Neural cell (in vitro differentiated cells): ENCODE data around the gene ATP10D.

Source experiments
- EP300 ChIP-seq: fragments of 450-650 bp; conservative IDR thresholded peaks from 2 replicates; pipeline ENCODE4 v1.6.1; 2014; ENCODE audit warnings: antibody characterized with exemption, mild to moderate bottlenecking, moderate library complexity; ENCODE audit not compliant: poor library complexity, severe bottlenecking
- EZH2 ChIP-seq: fragments of 200-600, 300-800 bp; shearing (Covaris generic), sonication (generic); IDR thresholded peaks from 2 replicates; pipeline ENCODE4 v1.6.1; 2014; ENCODE audit warnings: antibody characterized with exemption, low read length, borderline replicate concordance, mild to moderate bottlenecking; ENCODE audit not compliant: insufficient read depth, poor library complexity, severe bottlenecking
- POLR2AphosphoS5 ChIP-seq: IDR thresholded peaks from 2 replicates; pipeline ENCODE4 v1.6.1; 2012
- RAD21 ChIP-seq: fragments of 450-650 bp; conservative IDR thresholded peaks from 2 replicates; pipeline ENCODE4 v1.6.1; 2014; ENCODE audit warnings: antibody characterized with exemption, mild to moderate bottlenecking, moderate library complexity
- SMC3 ChIP-seq: fragments of 450-650 bp; conservative IDR thresholded peaks from 2 replicates; pipeline ENCODE4 v1.6.1; 2014; ENCODE audit warnings: antibody characterized with exemption, mild to moderate bottlenecking, moderate library complexity; ENCODE audit not compliant: poor library complexity
- TF ChIP-seq, protein P1 (sequence below): fragments of 450-650 bp; IDR thresholded peaks from 2 replicates; pipeline ENCODE4 v1.5.1; 2014; ENCODE audit warnings: antibody characterized with exemption, mild to moderate bottlenecking, moderate library complexity; ENCODE audit not compliant: poor library complexity, severe bottlenecking

GRCh38 chr4:47538111-47538824, 53.2 kb downstream of the ATP10D start:
- TF ChIP-seq, protein P1, sequence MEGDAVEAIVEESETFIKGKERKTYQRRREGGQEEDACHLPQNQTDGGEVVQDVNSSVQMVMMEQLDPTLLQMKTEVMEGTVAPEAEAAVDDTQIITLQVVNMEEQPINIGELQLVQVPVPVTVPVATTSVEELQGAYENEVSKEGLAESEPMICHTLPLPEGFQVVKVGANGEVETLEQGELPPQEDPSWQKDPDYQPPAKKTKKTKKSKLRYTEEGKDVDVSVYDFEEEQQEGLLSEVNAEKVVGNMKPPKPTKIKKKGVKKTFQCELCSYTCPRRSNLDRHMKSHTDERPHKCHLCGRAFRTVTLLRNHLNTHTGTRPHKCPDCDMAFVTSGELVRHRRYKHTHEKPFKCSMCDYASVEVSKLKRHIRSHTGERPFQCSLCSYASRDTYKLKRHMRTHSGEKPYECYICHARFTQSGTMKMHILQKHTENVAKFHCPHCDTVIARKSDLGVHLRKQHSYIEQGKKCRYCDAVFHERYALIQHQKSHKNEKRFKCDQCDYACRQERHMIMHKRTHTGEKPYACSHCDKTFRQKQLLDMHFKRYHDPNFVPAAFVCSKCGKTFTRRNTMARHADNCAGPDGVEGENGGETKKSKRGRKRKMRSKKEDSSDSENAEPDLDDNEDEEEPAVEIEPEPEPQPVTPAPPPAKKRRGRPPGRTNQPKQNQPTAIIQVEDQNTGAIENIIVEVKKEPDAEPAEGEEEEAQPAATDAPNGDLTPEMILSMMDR = no peak
- TF ChIP-seq SMC3 = no peak
- TF ChIP-seq RAD21 = no peak
- no peak for TF ChIP-seq POLR2AphosphoS5
- TF ChIP-seq EP300 = no peak
- no peak for TF ChIP-seq EZH2
